HepG2 (cell line): ENCODE results near the gene CHEK1. TPM values are rescaled to one million over a fixed set of nuclear protein-coding genes. Genes with fewer than 3 reads are reported as not detected.

ENCODE experiments used
- EP300 ChIP-seq, 3 experiments: sonication (generic) in 1 of 3; formaldehyde crosslinking in 1 of 3; IDR thresholded peaks; 2 replicates each; pipeline versions ENCODE4 v1.5.1 to v1.6.1; 2011 to 2020; ENCODE audit warnings: low read depth in 2 of 3, low read length in 2 of 3, borderline replicate concordance in 1 of 3, improper control_type of control experiment in 1 of 3, mild to moderate bottlenecking in 1 of 3, missing genetic modification reagents in 1 of 3, moderate library complexity in 1 of 3
- FOXA1 ChIP-seq, 2 experiments: fragments of 450-650 bp in 1 of 2; sonication (generic) in 1 of 2; formaldehyde crosslinking in 1 of 2; IDR thresholded peaks; 2 replicates each; pipeline versions ENCODE4 v1.4.0 to v1.6.1; 2016 to 2020; ENCODE audit warnings: missing genetic modification reagents in 1 of 2
- GTF3A ChIP-seq: sonication (generic); formaldehyde crosslinking; conservative IDR thresholded peaks from 2 replicates; pipeline ENCODE4 v1.4.0; 2020; ENCODE audit warnings: mild to moderate bottlenecking, missing genetic modification reagents
- HIC2 ChIP-seq: sonication (generic); formaldehyde crosslinking; IDR thresholded peaks from 2 replicates; pipeline ENCODE4 v1.9.0; 2022; ENCODE audit warnings: low read depth, missing genetic modification reagents
- HOXA7 ChIP-seq: sonication (generic); formaldehyde crosslinking; IDR thresholded peaks from 2 replicates; pipeline ENCODE4 v1.8.1; 2022; ENCODE audit warnings: mild to moderate bottlenecking, missing genetic modification reagents, moderate library complexity
- KDM5B ChIP-seq: sonication (generic); formaldehyde crosslinking; IDR thresholded peaks from 2 replicates; pipeline ENCODE4 v1.4.0; 2020; ENCODE audit warnings: missing genetic modification reagents, mild to moderate bottlenecking, borderline replicate concordance
- LRRFIP1 ChIP-seq: sonication (generic); formaldehyde crosslinking; conservative IDR thresholded peaks from 2 replicates; pipeline ENCODE4 v1.4.0; 2020; ENCODE audit warnings: missing genetic modification reagents
- MXI1 ChIP-seq: IDR thresholded peaks from 3 replicates; pipeline ENCODE4 v1.6.1; 2012; ENCODE audit warnings: low read depth, low read length, inconsistent platforms, borderline replicate concordance
- MYC ChIP-seq: sonication (generic); formaldehyde crosslinking; IDR thresholded peaks from 2 replicates; pipeline ENCODE4 v1.9.0; 2021; ENCODE audit warnings: missing genetic modification reagents, borderline replicate concordance
- NCOA5 ChIP-seq: sonication (generic); formaldehyde crosslinking; IDR thresholded peaks from 2 replicates; pipeline ENCODE4 v1.4.0; 2020; ENCODE audit warnings: missing genetic modification reagents
- NPAS2 ChIP-seq: sonication (generic); formaldehyde crosslinking; IDR thresholded peaks from 2 replicates; pipeline ENCODE4 v1.8.0; 2022; ENCODE audit warnings: mild to moderate bottlenecking, missing genetic modification reagents, borderline replicate concordance
- PAF1 ChIP-seq: IDR thresholded peaks from 2 replicates; pipeline ENCODE4 v1.6.1; 2016; ENCODE audit warnings: missing genetic modification reagents, missing compliant biosample characterization
- PLRG1 ChIP-seq: fragments of 450-650 bp; conservative IDR thresholded peaks from 2 replicates; pipeline ENCODE4 v1.6.1; 2016
- SOX5 ChIP-seq: IDR thresholded peaks from 2 replicates; pipeline ENCODE4 v1.6.1; 2016; ENCODE audit warnings: borderline replicate concordance
- SRSF1 ChIP-seq: fragments of 200-400 bp; formaldehyde crosslinking; optimal IDR thresholded peaks from 2 replicates; pipeline ENCODE3; 2017; ENCODE audit warnings: mild to moderate bottlenecking, low read depth, low read length, moderate library complexity
- SUZ12 ChIP-seq: fragments of 150-350 bp; IDR thresholded peaks from 2 replicates; pipeline ENCODE4 v1.6.1; 2014; ENCODE audit warnings: low read depth, low read length
- TFAP4 ChIP-seq: sonication (generic); IDR thresholded peaks from 2 replicates; pipeline ENCODE4 v1.6.1; 2016; ENCODE audit warnings: low read depth, borderline replicate concordance
- ZBTB14 ChIP-seq: sonication (generic); formaldehyde crosslinking; IDR thresholded peaks from 2 replicates; pipeline ENCODE4 v1.4.0; 2020; ENCODE audit warnings: missing genetic modification reagents
- ZIK1 ChIP-seq: sonication (generic); formaldehyde crosslinking; IDR thresholded peaks from 2 replicates; pipeline ENCODE4 v1.5.0; 2020; ENCODE audit warnings: mild to moderate bottlenecking, low read depth, missing genetic modification reagents, borderline replicate concordance
- ZKSCAN5 ChIP-seq: sonication (generic); formaldehyde crosslinking; IDR thresholded peaks from 2 replicates; pipeline ENCODE4 v1.5.1; 2020; ENCODE audit warnings: mild to moderate bottlenecking, missing genetic modification reagents
- ZNF432 ChIP-seq: sonication (generic); formaldehyde crosslinking; IDR thresholded peaks from 2 replicates; pipeline ENCODE4 v1.5.0; 2020; ENCODE audit warnings: missing genetic modification reagents, mild to moderate bottlenecking, borderline replicate concordance
- ZNF749 ChIP-seq: sonication (generic); formaldehyde crosslinking; IDR thresholded peaks from 2 replicates; pipeline ENCODE4 v1.8.0; 2022; ENCODE audit warnings: mild to moderate bottlenecking, missing genetic modification reagents, moderate library complexity, borderline replicate concordance
- ZNF766 ChIP-seq: sonication (generic); formaldehyde crosslinking; IDR thresholded peaks from 2 replicates; pipeline ENCODE4 v1.5.0; 2020; ENCODE audit warnings: missing genetic modification reagents, borderline replicate concordance
- polyA plus RNA-seq, 8 experiments: library from polyadenylated mRNA; depleted of rRNA in 3 of 8; stranded (reverse) in 7 of 8; unstranded in 1 of 8; fragments of >200 nt; fragmentation: Illumina TruSeq in 4 of 8; extraction: Trizol in 4 of 8; gene quantifications; 2 replicates each; pipeline versions ENCODE4 v1.2.1 to v1.2.3, GENCODE V29; 2011 to 2016; ENCODE audit warnings: low read depth in 4 of 8, missing spikeins in 1 of 8, mixed read lengths in 1 of 8; ENCODE audit not compliant: insufficient read depth in 1 of 8
- total RNA-seq, 5 experiments: library from RNA; depleted of rRNA; stranded (reverse); fragments of >200 nt; fragmentation: Illumina TruSeq; extraction: Trizol; gene quantifications; 2 replicates each; pipeline ENCODE4 v1.2.3, GENCODE V29; 2016; ENCODE audit warnings: low read depth in 1 of 5

CHEK1 gene
- total and polyA plus RNA-seq, 2 of the 13 experiments (the other 11 are each of a cell fraction or from before 2014, with no cell fraction given), result 17.8 to 83.2 TPM

- TF ChIP-seq TFAP4, result peak; percentile 19; the same call in 1 of the 2 replicates
- TF ChIP-seq ZNF432 (CRISPR knock-in tag), result no peak
- 0 out of 2 replicates have a peak, but pooled peaks have one; percentile 54 for TF ChIP-seq ZKSCAN5 (CRISPR knock-in tag)
- no peak for TF ChIP-seq ZNF749 (CRISPR knock-in tag)
- TF ChIP-seq ZIK1 (CRISPR knock-in tag), result no peak; the same call in 1 of the 2 replicates
- TF ChIP-seq SOX5, result 0 out of 2 replicates have a peak, but pooled peaks have one; percentile 14
- TF ChIP-seq NCOA5, result no peak
- no peak for TF ChIP-seq HOXA7
- TF ChIP-seq GTF3A (CRISPR knock-in tag), result no peak
- no peak for TF ChIP-seq LRRFIP1 (CRISPR knock-in tag)
- TF ChIP-seq KDM5B (CRISPR knock-in tag), result peak; percentile 85; the same call in 1 of the 2 replicates
- no peak for TF ChIP-seq SUZ12
- TF ChIP-seq FOXA1 (IDR thresholded peaks at IDR 0.05), result no peak
- no peak for TF ChIP-seq FOXA1 (CRISPR knock-in tag; IDR thresholded peaks at IDR 0.05)
- no peak for TF ChIP-seq HIC2
- no peak for TF ChIP-seq NPAS2 (CRISPR knock-in tag)
- 0 out of 4 replicates have a peak, but pooled peaks of 1 of the 2 experiments have one; percentile 25 for TF ChIP-seq EP300 (IDR thresholded peaks at IDR 0.05; ENCODE audit: low read depth in 2 of 2, low read length in 2 of 2)
- no peak for TF ChIP-seq EP300 (CRISPR knock-in tag; IDR thresholded peaks at IDR 0.05; ENCODE audit: borderline replicate concordance)
- peak; percentile 93 for TF ChIP-seq SRSF1
- TF ChIP-seq MXI1, result peak; percentile 79; the same call in 1 of the 3 replicates
- TF ChIP-seq PAF1 (CRISPR knock-in tag), result no peak
- TF ChIP-seq PLRG1, result no peak
- TF ChIP-seq ZNF766, result no peak
- TF ChIP-seq ZBTB14 (CRISPR knock-in tag), result no peak
- TF ChIP-seq MYC, result peak; percentile 64; the same call in 1 of the 2 replicates
Observed at GRCh38 chr11:125592305-125593113, 32.5 kb upstream of the CHEK1 start, which contains the start of gene STT3A (continued).
